Aorta (tissue), 5 donors: Measurements from ENCODE around the gene PTPRN2. TPM values are rescaled to one million over a fixed set of nuclear protein-coding genes. Genes with fewer than 3 reads are reported as not detected.
A peak's percentile ranks its signal among the peaks of the same experiment; 100 is the strongest.

Experiments used
- ATAC-seq: fragments of 200-7000 bp; cut with Tn5 transposase; one replicate; pipeline ENCODE4 v1.9.1; 2022; ENCODE audit warnings: moderate library complexity; ENCODE audit not compliant: low FRiP score
- DNase-seq, 2 donors: peaks; one replicate each; pipeline ENCODE4 v3.0.0-alpha.2; 2020
- H3K27ac ChIP-seq, 2 donors: one replicate each; pipeline ENCODE4 v1.5.1; 2013; ENCODE audit warnings: low read length in 2 of 2, mild to moderate bottlenecking in 2 of 2, moderate library complexity in 2 of 2, control low read depth in 1 of 2, inconsistent platforms in 1 of 2, low read depth in 1 of 2
- H3K27me3 ChIP-seq, 2 donors: one replicate each; pipeline ENCODE4 v1.6.1; 2013; ENCODE audit warnings: control low read depth in 1 of 2, low read length in 1 of 2, mild to moderate bottlenecking in 1 of 2, moderate library complexity in 1 of 2; ENCODE audit not compliant: insufficient read depth in 2 of 2, control insufficient read depth in 1 of 2
- H3K36me3 ChIP-seq, 2 donors: one replicate each; pipeline ENCODE4 v1.6.1; 2013; ENCODE audit warnings: control low read depth in 1 of 2, low read length in 1 of 2, mild to moderate bottlenecking in 1 of 2; ENCODE audit not compliant: insufficient read depth in 2 of 2, control insufficient read depth in 1 of 2
- H3K4me1 ChIP-seq, 2 donors: one replicate each; pipeline ENCODE4 v1.6.1; 2013; ENCODE audit warnings: low read length in 2 of 2, control low read depth in 1 of 2, mild to moderate bottlenecking in 1 of 2, moderate library complexity in 1 of 2; ENCODE audit not compliant: insufficient read depth in 2 of 2, control insufficient read depth in 1 of 2
- H3K4me3 ChIP-seq, 2 donors: one replicate each; pipeline ENCODE4 v1.5.1; 2013; ENCODE audit warnings: low read length in 2 of 2, control low read depth in 1 of 2, mild to moderate bottlenecking in 1 of 2
- H3K9me3 ChIP-seq: one replicate; pipeline ENCODE4 v1.6.1; 2013; ENCODE audit warnings: mild to moderate bottlenecking, low read length; ENCODE audit not compliant: control insufficient read depth
- WGBS, 2 donors: extraction: QIAGEN DNeasy Blood & Tissue Kit; methylation state at CpG; one replicate each; pipeline ENCODE4 v1.1.7; 2013; 5-methylcytosine and 5-hydroxymethylcytosine counted together
- intact Hi-C, 2 donors: fragments of 100-400 bp; cut with DNase I; formaldehyde crosslinking; loops; one replicate each; pipeline versions ENCODE4 v1.14.2 to v1.15.0; 2022
- polyA plus RNA-seq, 2 donors: library from polyadenylated mRNA; stranded (reverse); fragments of 200-250 nt; gene quantifications; one replicate each; pipeline ENCODE4 v1.2.3, GENCODE V29; 2013
- total RNA-seq, 2 donors: library from RNA; stranded (reverse); fragmentation: NEBNext Ultra II Directional; extraction: Animal tissue kit (Norgen Biotek cat#: 25700); gene quantifications; one replicate each; pipeline ENCODE4 v1.2.1, GENCODE V29; 2021
- donor health status: healthy with polysubstance abuse.
- donor health status: Bipolar disorder and iron deficiency.
- donor health status: DM: no; HTN: no; CAD: no.
- donor health status: DM: no; HTN: no; CAD: no.
- donor health status: DM: yes; HTN: yes; CAD: no.

Gene PTPRN2
- total and polyA plus RNA-seq, 4 donors: 0.67 to 3.3 (median 1.4) TPM

GRCh38 chr7:157788573-157788972, 799.0 kb downstream of the PTPRN2 start:
- WGBS, 2 donors: 93 to 95% methylated on average over 12 of the region's 12 CpGs
- intact Hi-C loops: no loop called here
- no peak for ATAC-seq

GRCh38 chr7:157787275-157787701, 800.3 kb downstream of the PTPRN2 start:
- Histone ChIP-seq H3K9me3 (no peaks in the 10 kb centered on the region), H3K4me1 (no peaks in the 10 kb centered on the region), H3K36me3 (no peaks in the 10 kb centered on the region), H3K27ac (no peak overlapping the region), H3K27me3 (no peaks in the 10 kb centered on the region), H3K4me3 (no peak overlapping the region)
- ATAC-seq (no peak), DNase-seq (peak; percentile 28 to 51)
- intact Hi-C loops: no loop called here
- WGBS, 2 donors: 85 to 89% methylated on average over 12 to 13 of the region's 13 CpGs

More at GRCh38 chr7:157788573-157788972, 799.0 kb downstream of the PTPRN2 start:
- Histone ChIP-seq H3K27ac (no peak overlapping the region), H3K36me3 (no peaks in the 10 kb centered on the region), H3K4me1 (no peaks in the 10 kb centered on the region), H3K9me3 (no peaks in the 10 kb centered on the region), H3K27me3 (no peaks in the 10 kb centered on the region), H3K4me3 (no peak overlapping the region)
- peak; percentile 18 to 58 for DNase-seq

- no peak overlapping the region for H3K4me3 ChIP-seq
- DNase-seq (peak; percentile 25 to 64), ATAC-seq (no peak)
- H3K27me3 ChIP-seq: no peaks in the 10 kb centered on the region
- intact Hi-C loops: no loop called here
- no peak overlapping the region for H3K27ac ChIP-seq
- no peaks in the 10 kb centered on the region for H3K36me3 ChIP-seq
- WGBS, 2 donors: 86 to 94% methylated on average over 18 to 43 of the region's 47 CpGs
- H3K4me1 ChIP-seq: no peaks in the 10 kb centered on the region
- no peaks in the 10 kb centered on the region for H3K9me3 ChIP-seq
Measured at GRCh38 chr7:157786375-157787274, 801.0 kb downstream of the PTPRN2 start.

GRCh38 chr7:157785486-157786186, 802.0 kb downstream of the PTPRN2 start:
- no peaks in the 10 kb centered on the region for H3K9me3 ChIP-seq
- intact Hi-C loops: no loop called here
- no peaks in the 10 kb centered on the region for H3K4me1 ChIP-seq
- 87 to 88% methylated on average over 32 of the region's 32 CpGs for WGBS, 2 donors
- no peak overlapping the region for H3K27ac ChIP-seq
- H3K36me3 ChIP-seq: no peaks in the 10 kb centered on the region
- no peak overlapping the region for H3K4me3 ChIP-seq
- DNase-seq: peak; percentile 38 to 70
- no peaks in the 10 kb centered on the region for H3K27me3 ChIP-seq
- no peak for ATAC-seq

GRCh38 chr7:157784979-157785441, 802.6 kb downstream of the PTPRN2 start:
- H3K4me1 ChIP-seq: no peaks in the 10 kb centered on the region
- DNase-seq (peak in 1 of 2 donors; percentile 60), ATAC-seq (no peak)
- no peak overlapping the region for H3K27ac ChIP-seq
- 78 to 85% methylated on average over 26 of the region's 26 CpGs for WGBS, 2 donors
- no peak overlapping the region for H3K4me3 ChIP-seq
- intact Hi-C loops: no loop called here
- H3K9me3 ChIP-seq: no peaks in the 10 kb centered on the region
- no peaks in the 10 kb centered on the region for H3K36me3 ChIP-seq
- no peaks in the 10 kb centered on the region for H3K27me3 ChIP-seq

- Histone ChIP-seq H3K36me3 (no peaks in the 10 kb centered on the region), H3K4me1 (no peaks in the 10 kb centered on the region), H3K27ac (no peak overlapping the region), H3K27me3 (no peaks in the 10 kb centered on the region), H3K4me3 (no peak overlapping the region), H3K9me3 (no peaks in the 10 kb centered on the region)
- intact Hi-C loops: no loop called here
- 42 to 54% methylated on average over 27 of the region's 27 CpGs for WGBS, 2 donors
- DNase-seq (peak; percentile 33 to 65), ATAC-seq (no peak)
Measured at GRCh38 chr7:157784041-157784835, 803.4 kb downstream of the PTPRN2 start.

- H3K9me3 ChIP-seq: no peaks in the 10 kb centered on the region
- 78% methylated on average over 12 of the region's 12 CpGs for WGBS, 2 donors
- no peaks in the 10 kb centered on the region for H3K27me3 ChIP-seq
- no peak for ATAC-seq
- no peak overlapping the region for H3K27ac ChIP-seq
- H3K4me3 ChIP-seq: no peak overlapping the region
- peak; percentile 21 to 50 for DNase-seq
- intact Hi-C loops: no loop called here
- H3K36me3 ChIP-seq: no peaks in the 10 kb centered on the region
- H3K4me1 ChIP-seq: no peaks in the 10 kb centered on the region
Measured at GRCh38 chr7:157782041-157782440, 805.6 kb downstream of the PTPRN2 start.

- H3K9me3 ChIP-seq: no peaks in the 10 kb centered on the region
- intact Hi-C loops: no loop called here
- no peak for ATAC-seq
- H3K36me3 ChIP-seq: no peaks in the 10 kb centered on the region
- no peaks in the 10 kb centered on the region for H3K4me1 ChIP-seq
- DNase-seq: peak in 1 of 2 donors; percentile 37
- no peaks in the 10 kb centered on the region for H3K27me3 ChIP-seq
- no peak overlapping the region for H3K4me3 ChIP-seq
- H3K27ac ChIP-seq: no peak overlapping the region
- WGBS, 2 donors: 88 to 92% methylated on average over 15 of the region's 15 CpGs
Measured at GRCh38 chr7:157780721-157781120, 806.9 kb downstream of the PTPRN2 start.
